Measurements from ENCODE around the gene ASPHD2. TPM values are rescaled to one million over a fixed set of nuclear protein-coding genes. Genes with fewer than 3 reads are reported as not detected.

ASPHD2 gene
- total RNA-seq, 3 donors from 2014 or later, result 2.7 to 3.7 (median 3.5) TPM

DNA sequence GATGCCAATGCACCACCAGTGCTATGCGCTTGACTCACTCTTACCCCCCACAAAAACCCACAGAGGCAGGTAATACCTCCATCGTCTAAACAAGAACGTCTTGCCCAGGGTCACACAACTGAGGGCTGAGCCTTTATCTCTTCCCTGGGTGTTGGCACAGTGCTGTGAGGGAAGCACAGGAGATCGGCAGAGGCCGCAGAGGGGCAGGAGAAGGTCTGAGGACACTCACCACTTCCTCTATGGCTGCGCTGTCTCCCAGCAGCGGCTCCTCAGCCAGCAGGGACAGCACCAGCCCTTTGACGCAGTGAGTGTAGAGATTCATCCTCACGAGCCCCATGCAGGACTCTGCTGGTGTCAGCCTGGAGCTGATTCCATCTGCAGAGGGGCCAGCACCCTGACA is 34.6 kb downstream of the ASPHD2 start:
- intact Hi-C loops (cut with DNase I, micrococcal nuclease), result no loop called here
- Histone ChIP-seq H3K4me3 (no peak overlapping the region), H3K36me3 (ENCODE audit: low read depth) (peaks cover 5% of the 10 kb centered on the region), H3K4me1 (ENCODE audit: low read depth) (no peaks in the 10 kb centered on the region), H3K9me3 (no peaks in the 10 kb centered on the region)
- DNase-seq, result no peak
- TF ChIP-seq, protein P1, sequence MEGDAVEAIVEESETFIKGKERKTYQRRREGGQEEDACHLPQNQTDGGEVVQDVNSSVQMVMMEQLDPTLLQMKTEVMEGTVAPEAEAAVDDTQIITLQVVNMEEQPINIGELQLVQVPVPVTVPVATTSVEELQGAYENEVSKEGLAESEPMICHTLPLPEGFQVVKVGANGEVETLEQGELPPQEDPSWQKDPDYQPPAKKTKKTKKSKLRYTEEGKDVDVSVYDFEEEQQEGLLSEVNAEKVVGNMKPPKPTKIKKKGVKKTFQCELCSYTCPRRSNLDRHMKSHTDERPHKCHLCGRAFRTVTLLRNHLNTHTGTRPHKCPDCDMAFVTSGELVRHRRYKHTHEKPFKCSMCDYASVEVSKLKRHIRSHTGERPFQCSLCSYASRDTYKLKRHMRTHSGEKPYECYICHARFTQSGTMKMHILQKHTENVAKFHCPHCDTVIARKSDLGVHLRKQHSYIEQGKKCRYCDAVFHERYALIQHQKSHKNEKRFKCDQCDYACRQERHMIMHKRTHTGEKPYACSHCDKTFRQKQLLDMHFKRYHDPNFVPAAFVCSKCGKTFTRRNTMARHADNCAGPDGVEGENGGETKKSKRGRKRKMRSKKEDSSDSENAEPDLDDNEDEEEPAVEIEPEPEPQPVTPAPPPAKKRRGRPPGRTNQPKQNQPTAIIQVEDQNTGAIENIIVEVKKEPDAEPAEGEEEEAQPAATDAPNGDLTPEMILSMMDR (IDR thresholded peaks at IDR 0.05), result no peak
- ATAC-seq, result no peak

DNA sequence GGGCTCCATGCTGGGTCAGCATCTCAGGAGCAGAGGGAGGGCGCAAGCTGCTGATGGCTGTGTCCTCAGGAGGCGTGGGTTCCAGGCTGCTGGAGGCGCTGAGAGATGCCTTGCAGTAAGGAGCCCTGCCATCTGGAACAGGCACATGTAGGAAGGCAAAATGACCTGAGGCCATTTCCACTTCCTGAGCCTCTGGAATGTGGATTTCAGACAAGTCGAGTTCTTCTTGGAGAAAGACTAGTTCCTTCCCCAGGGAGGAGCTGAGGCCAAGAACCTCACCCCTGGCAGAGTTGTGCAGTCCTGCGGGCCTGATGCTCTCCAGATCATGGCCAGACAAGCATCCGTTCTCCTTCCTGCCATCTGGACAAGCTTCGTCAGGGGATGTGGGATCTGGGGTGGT is 35.3 kb downstream of the ASPHD2 start:
- no peaks in the 10 kb centered on the region for H3K4me1 ChIP-seq (ENCODE audit: low read depth)
- ATAC-seq (no peak), DNase-seq (no peak)
- H3K9me3 ChIP-seq, result no peaks in the 10 kb centered on the region
- TF ChIP-seq, protein P1 (IDR thresholded peaks at IDR 0.05), result no peak
- peaks cover 5% of the 10 kb centered on the region for H3K36me3 ChIP-seq (ENCODE audit: low read depth)
- no peak overlapping the region for H3K4me3 ChIP-seq
- intact Hi-C loops (cut with DNase I, micrococcal nuclease), result no loop called here

DNA sequence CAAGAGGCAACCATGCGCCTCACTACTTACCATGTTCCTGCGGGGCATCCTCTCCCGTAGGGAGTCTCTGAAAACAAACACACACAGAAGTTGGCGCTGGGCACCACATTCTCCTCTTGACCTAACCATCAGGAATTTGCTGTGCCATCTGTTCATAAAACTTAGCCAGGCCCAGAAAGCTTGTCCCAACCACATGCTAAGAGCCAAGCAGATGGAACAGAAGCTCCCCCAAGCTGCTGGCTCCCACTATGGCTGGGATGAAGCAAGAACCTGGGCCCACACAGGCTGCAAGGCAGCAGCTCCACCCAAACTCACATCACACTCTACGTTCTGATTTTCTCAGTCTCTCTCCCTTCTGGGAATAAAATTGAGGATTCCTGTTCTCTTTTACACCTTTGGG is 37.1 kb downstream of the ASPHD2 start:
- intact Hi-C loops (cut with DNase I, micrococcal nuclease), result no loop called here
- Histone ChIP-seq H3K9me3 (no peaks in the 10 kb centered on the region), H3K36me3 (ENCODE audit: low read depth) (peaks cover 5% of the 10 kb centered on the region), H3K4me3 (no peak overlapping the region), H3K4me1 (ENCODE audit: low read depth) (no peaks in the 10 kb centered on the region)
- TF ChIP-seq, protein P1 (IDR thresholded peaks at IDR 0.05), result no peak
- ATAC-seq (no peak), DNase-seq (no peak)

DNA sequence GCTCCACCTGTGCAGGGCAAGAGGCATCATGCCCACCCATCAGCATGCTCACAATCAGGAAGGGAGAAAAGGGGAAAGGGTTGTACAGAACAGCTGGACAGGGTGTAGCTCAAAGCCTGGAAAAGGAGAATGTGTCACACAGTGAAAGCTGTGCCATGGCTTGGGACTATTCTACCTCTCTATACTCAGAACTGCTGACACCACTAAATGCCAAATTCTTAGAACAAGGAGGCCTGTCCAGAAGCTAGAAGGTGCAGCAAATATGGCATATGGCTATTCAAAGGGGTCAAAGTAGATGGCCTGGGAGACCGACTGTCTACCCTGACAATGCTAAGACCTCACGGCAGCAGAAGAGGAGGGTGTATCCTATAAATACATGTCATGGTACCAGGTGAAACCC is 41.7 kb downstream of the ASPHD2 start:
- peaks cover 4% of the 10 kb centered on the region for H3K36me3 ChIP-seq (ENCODE audit: low read depth)
- TF ChIP-seq, protein P1 (IDR thresholded peaks at IDR 0.05), result no peak
- H3K9me3 ChIP-seq, result no peaks in the 10 kb centered on the region
- DNase-seq, result no peak
- ATAC-seq, result no peak
- intact Hi-C loops (cut with DNase I, micrococcal nuclease), result no loop called here
- no peak overlapping the region for H3K4me3 ChIP-seq
- no peaks in the 10 kb centered on the region for H3K4me1 ChIP-seq (ENCODE audit: low read depth)

DNA sequence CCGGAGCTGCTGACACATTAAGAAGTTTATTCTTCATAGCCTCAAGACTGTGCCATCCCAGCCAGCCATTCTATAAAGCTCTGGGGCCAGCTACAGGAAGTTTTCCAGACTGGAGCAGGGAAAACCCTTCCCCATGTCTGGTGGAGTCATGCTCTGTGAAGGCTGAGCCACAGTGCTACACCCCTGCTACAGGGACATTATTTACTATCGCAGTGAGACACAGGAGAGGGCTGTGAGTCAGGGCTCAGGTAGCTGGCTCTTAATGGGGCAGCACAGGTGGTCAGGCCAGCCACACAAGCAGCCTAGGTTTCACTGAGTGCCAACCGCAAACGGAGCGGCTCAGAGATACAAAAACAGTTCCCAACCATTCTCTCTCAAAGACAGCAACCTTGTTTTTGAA is 42.5 kb downstream of the ASPHD2 start:
- no peaks in the 10 kb centered on the region for H3K4me1 ChIP-seq (ENCODE audit: low read depth)
- intact Hi-C loops (cut with DNase I, micrococcal nuclease), result no loop called here
- peak; percentile 59 for ATAC-seq
- no peak for DNase-seq
- no peak overlapping the region for H3K4me3 ChIP-seq
- no peaks in the 10 kb centered on the region for H3K9me3 ChIP-seq
- TF ChIP-seq, protein P1 (IDR thresholded peaks at IDR 0.05), result no peak
- H3K36me3 ChIP-seq (ENCODE audit: low read depth), result peaks cover 4% of the 10 kb centered on the region

DNA sequence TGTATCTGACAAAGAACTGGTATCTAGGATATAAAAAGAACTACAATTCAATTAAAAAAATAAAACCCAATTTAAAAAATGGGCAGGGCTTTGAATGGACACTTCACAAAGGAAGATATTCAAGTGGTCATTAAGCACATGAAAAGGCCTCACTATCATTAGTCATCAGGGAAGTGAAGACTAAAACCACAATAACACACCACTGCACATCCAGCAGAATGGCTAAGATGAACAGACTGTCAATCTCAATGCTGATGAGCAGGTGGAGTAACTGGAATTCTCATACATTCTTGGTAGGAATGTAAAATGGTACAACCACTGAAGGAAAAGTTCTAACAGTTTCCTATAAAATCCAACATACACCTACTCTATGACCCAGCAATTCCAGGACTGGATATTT is 45.6 kb downstream of the ASPHD2 start:
- Histone ChIP-seq H3K9me3 (no peaks in the 10 kb centered on the region), H3K4me1 (ENCODE audit: low read depth) (peaks cover 6% of the 10 kb centered on the region), H3K36me3 (ENCODE audit: low read depth) (peaks cover 4% of the 10 kb centered on the region), H3K4me3 (no peak overlapping the region)
- no peak for ATAC-seq
- intact Hi-C loops (cut with DNase I, micrococcal nuclease), result no loop called here
- TF ChIP-seq, protein P1 (IDR thresholded peaks at IDR 0.05), result no peak
- no peak for DNase-seq

Measured in mucosa of descending colon (tissue), 3 donors.